GM21723 (cell line): Measurements from ENCODE around the gene PALD1.

ENCODE experiments used
- ATAC-seq: cut with Tn5 transposase; IDR thresholded peaks from one replicate; pipeline ENCODE4 v1.9.1; 2021; ENCODE audit warnings: mild to moderate bottlenecking, moderate library complexity; ENCODE audit not compliant: unreplicated experiment

PALD1 gene

GRCh38 chr10:70552586-70552985, 74.0 kb downstream of the PALD1 start:
- ATAC-seq, result no peak

DNA sequence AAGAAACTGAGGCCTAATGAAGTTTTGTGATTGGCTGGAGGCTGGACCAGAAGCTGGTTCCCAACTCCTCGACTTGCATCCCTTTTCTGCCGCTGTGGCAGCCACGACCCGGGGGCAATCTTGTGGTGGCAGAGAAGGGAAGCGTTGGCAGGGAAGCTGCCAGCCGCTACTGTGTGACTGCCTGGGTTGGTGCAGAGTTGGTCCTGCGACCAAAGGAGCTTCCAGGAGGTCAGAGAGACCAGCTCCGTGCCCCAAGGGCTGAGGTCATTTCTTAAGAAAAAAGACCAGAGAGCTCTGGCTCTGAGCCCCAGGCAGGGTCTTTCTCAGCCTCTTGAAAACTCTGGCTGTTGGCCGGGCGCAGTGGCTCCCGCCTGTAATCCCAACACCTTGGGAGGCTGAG, 76.8 kb downstream of the PALD1 start:
- no peak for ATAC-seq

GRCh38 chr10:70557086-70557845, 78.7 kb downstream of the PALD1 start:
- ATAC-seq, result no peak

DNA sequence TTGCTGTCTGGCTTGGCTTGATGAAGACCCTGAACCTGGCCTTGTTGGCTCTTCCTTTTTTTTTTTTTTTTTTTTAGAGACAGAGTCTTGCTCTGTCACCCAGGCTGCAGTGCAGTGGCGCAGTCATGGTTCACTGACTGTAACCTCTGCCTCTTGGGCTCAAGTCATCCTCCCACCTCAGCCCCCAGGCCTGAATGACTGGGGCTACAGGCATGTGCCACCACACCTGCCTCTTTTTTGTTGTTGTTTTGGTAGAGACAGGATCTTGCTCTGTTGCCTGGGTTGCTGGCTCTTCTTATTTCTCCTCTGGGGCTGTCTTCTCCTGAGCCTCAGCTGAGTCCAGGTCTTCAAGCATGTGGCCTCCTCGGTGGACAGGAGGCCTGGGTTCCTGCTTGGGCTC, 79.3 kb downstream of the PALD1 start:
- ATAC-seq, result no peak

DNA sequence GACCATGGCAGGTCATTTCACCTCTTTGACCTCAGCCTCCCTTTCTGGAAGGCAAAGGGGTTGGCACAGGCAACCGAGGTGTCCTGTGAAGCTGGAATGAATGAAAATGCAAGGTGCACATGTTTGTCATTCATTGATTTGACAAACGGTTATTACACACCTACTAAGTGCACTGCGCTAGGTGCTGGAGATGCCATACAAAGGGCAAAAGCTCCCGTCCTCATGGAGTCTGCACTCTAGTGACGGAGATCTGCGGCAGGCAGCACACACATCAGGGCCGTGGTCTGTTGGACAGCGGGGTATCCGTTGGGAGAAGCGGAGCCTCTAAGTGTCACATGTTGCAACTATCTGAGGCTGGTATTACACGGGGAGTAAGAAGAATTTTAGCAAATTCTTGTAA, 79.7 kb downstream of the PALD1 start:
- no peak for ATAC-seq

DNA sequence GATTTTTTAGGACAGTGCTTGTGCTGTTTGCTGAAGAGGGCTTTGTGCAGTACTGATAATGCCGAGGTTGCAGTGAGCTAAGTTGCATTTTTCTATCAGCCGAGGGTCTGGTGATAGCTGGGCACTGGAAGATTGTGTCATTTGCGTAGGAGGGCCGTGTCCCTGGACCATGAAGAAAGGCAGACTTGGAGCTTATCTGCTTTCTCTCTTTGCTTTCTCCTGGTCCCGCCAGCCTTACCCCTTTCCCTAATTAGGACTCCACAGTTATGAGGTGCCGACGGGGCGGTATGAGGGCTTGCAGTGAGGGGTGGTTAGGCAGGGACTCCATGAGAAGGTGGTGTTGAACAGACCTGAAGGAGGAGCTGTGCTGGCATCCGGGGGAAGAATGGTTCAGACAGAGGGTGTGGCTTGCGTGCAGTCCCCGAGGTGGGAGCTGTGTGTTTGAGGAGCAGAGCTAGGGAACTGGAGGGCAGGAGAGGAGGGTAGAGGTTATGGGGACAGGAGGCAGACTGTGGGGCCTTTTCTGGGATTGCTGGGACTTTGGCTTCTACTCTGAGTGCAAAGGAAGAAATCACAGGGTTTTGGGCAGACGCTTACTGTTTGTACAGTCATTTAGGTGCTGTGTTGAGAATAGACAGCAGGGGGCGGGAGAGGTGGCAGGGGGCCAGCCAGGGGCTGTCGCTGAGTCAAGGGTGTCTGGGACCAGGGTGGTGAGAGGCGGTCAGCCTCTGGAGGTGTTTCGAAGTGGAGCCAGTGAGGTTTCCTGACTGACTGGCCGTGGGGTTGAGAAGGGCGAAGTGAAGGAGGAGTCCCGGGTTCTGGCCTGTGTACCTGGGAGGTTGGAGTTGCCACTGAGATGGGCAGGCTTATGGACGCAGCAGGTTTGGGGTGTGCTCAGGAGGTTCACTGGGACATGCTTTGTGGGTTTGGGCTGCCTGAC, 80.6 kb downstream of the PALD1 start:
- peak; percentile 75 for ATAC-seq

GRCh38 chr10:70559861-70560260, 81.3 kb downstream of the PALD1 start:
- ATAC-seq, result no peak

DNA sequence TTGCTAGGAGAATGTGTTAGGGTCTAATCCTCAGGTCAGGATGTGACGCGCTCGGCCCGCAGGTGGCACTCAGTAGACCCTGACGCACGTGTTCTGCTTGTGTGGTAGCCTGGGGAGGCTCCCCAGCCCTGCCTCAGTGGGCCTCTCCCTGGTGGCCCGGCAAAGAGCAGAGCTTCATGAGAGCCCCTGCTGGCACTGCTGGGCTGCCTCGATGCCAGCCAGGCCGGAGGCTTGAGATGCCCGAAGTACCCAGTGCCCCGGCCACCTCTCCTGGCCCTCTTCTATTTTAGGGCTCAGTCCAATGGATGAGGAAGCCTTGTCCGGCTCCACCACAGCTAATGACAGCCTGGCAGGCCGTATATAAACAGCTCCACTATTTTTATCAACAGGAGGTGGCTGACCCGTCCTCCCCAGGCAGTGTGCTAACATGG, 82.0 kb downstream of the PALD1 start:
- ATAC-seq, result no peak

- no peak for ATAC-seq
Measured at GRCh38 chr10:70561070-70561469, 82.5 kb downstream of the PALD1 start.

DNA sequence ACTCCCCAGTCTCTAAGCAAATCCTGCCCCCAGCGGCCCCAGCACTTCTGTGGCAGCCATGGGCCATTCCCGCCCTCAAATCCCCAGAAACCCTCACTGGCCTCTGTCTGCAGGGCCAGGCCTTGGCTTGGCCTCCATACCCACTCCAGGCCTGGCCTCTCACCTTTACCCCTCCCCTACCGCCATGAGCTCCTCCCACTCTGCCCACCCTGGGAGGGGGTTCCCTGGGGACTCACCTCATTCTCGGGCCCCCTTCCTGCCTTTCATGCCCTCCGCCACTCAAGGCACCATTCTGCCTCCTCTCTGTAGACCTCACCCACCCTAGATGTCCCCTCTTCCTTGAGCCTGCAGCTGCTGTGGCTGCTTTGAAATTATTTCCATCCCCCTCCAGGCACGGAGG, 83.0 kb downstream of the PALD1 start:
- ATAC-seq, result no peak

GRCh38 chr10:70562036-70562755, 83.6 kb downstream of the PALD1 start:
- ATAC-seq, result no peak

DNA sequence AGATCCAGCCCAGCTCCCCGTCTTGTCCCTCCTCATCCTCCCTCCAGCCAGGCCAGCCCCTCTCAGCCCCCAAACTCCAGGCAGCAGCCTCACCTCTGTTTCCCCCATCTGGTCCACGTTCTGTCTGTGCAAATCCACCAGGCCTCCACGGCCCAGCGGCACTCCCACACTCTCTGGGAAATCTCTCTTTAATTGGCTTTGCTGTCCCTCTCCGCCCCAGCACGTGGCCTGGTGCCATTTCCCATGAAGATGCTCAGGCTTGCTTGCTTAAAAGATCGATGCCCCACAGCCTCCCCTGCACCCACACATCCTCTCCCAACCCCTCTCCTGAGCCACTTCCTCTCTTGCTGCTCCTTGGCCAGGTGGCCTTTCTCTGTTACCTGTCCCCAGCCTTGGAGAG, 84.7 kb downstream of the PALD1 start:
- ATAC-seq, result no peak

GRCh38 chr10:70564113-70564725, 85.7 kb downstream of the PALD1 start:
- ATAC-seq, result no peak

- ATAC-seq, result no peak
Measured at GRCh38 chr10:70564901-70565351, 86.4 kb downstream of the PALD1 start.

DNA sequence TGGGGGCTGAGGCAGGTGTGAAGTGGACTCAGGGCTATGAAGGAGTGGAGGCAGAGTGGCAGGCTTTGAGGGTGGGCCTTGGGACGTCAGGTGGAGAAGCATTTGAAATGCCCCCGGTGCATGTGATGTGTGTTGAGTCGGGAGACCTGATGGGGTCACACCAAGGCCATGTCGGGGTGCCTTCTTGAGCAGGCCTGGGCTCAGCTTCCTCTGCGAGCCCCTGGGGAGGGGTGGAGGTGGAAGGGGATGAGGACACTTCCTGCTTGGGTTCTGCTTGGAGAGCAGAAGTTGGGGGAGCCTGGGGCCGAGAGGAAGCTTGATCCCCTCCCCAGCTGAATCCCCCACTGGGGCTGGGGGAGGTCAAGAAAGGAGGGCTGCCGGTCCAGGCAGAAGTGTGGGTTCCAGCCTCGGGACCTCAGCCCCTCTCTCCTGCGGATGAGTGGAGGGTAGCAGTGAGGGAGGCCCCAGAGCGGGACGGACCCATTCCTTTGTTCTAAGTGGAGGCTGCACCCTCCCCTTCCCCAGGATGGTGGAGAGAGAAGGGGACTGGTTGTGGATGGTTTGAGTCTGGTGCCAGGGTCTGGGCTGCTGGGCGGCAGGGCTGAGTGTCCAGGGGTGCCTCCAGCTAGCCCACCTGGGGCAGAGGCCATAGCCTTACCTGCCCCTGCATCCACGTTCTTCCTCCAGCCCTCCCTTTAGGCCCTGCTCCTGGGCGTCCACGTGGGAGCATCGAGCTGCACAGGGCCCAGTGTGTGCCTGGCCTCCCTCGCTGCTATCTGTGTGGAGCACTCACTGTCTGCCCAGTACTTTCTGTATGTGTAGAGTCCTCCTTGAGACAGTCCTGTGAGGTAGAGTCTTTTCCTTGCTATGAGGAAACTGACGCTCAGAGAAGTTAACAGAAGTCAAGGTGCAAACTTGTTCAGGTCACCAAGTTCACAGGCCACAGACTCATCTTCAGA, 87.3 kb downstream of the PALD1 start:
- ATAC-seq, result no peak

DNA sequence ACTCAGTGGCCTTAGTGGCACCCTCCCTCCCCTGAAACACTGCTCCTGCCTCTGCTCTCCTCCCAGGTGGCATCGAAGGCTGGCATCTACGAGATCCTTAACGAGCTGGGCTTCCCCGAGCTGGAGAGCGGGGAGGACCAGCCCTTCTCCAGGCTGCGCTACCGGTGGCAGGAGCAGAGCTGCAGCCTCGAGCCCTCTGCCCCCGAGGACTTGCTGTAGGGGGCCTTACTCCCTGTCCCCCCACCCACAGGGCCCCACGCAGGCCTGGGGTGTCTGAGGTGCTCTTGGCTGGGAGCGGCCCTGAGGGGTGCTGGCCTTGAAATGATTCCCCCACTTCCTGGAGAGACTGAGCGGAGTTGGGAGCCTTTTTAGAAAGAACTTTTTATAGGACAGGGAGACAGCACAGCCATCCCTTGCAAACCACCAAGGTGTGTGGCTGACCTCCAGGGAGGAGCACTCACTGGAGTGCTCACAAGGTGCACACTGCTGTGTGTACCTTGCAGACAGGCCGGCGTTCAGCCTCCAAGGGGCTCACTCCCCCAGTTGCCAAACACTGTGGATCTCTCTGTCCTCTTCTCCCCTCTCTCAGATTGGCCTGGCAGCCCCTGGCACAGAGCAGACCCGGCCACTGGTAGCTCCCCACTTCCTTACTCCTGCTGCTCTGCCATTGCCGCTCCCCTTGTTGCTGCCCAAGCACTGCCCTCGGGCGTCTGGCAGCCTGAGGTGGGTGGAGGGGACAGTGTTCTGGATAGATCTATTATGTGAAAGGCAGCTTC, 88.1 kb downstream of the PALD1 start:
- ATAC-seq, result no peak

DNA sequence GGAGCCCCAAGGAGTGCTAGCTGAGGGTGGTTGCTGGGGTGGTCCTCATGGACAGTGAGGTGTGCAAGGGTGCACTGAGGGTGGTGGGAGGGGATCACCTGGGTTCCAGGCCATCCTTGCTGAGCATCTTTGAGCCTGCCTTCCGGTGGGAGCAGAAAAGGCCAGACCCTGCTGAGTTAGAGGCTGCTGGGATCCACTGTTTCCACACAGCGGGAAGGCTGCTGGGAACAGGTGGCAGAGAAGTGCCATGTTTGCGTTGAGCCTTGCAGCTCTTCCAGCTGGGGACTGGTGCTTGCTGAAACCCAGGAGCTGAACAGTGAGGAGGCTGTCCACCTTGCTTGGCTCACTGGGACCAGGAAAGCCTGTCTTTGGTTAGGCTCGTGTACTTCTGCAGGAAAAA, 89.0 kb downstream of the PALD1 start:
- ATAC-seq, result no peak

DNA sequence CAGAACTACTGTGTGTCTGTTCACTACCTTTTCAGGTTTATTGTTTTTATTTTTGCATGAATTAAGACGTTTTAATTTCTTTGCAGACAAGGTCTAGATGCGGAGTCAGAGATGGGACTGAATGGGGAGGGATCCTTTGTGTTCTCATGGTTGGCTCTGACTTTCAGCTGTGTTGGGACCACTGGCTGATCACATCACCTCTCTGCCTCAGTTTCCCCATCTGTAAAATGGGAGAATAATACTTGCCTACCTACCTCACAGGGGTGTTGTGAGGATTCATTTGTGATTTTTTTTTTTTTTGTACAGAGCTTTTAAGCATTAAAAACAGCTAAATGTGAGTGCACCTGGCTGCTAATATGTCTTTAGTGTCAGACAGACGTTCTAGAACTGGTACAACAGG, 89.5 kb downstream of the PALD1 start:
- ATAC-seq, result no peak
